Fibroblast of skin of right quadriceps (primary cell): Measurements from ENCODE around the gene TSC2.

Experiments
- DNase-seq: peaks from one replicate; pipeline ENCODE4 v3.0.0-alpha.2; 2013

Gene TSC2

GRCh38 chr16:2072926-2073325 is 25.1 kb downstream of the TSC2 start:
- no peak for DNase-seq

GRCh38 chr16:2074071-2074470 is 26.3 kb downstream of the TSC2 start:
- DNase-seq: no peak

- DNase-seq: no peak
Measured at GRCh38 chr16:2075631-2076030, 27.8 kb downstream of the TSC2 start.

- no peak for DNase-seq
Measured at GRCh38 chr16:2076072-2076865, 28.5 kb downstream of the TSC2 start.

GRCh38 chr16:2077016-2077415 is 29.2 kb downstream of the TSC2 start:
- DNase-seq: no peak

- DNase-seq: no peak
Measured at GRCh38 chr16:2077696-2078095, 29.9 kb downstream of the TSC2 start.

- no peak for DNase-seq
Measured at GRCh38 chr16:2078096-2078495, 30.3 kb downstream of the TSC2 start.

- DNase-seq: no peak
Measured at GRCh38 chr16:2078691-2079090, 30.9 kb downstream of the TSC2 start.

- no peak for DNase-seq
Measured at GRCh38 chr16:2079311-2079800, 31.6 kb downstream of the TSC2 start.

GRCh38 chr16:2079991-2080390 is 32.2 kb downstream of the TSC2 start:
- no peak for DNase-seq

- DNase-seq: no peak
Measured at GRCh38 chr16:2081201-2082084, 33.7 kb downstream of the TSC2 start.

GRCh38 chr16:2082171-2082982 is 34.6 kb downstream of the TSC2 start:
- DNase-seq: no peak

- DNase-seq: no peak
Measured at GRCh38 chr16:2082983-2083364, 35.2 kb downstream of the TSC2 start.

- DNase-seq: no peak
Measured at GRCh38 chr16:2083409-2083808, 35.6 kb downstream of the TSC2 start.

GRCh38 chr16:2083876-2084780 is 36.3 kb downstream of the TSC2 start:
- DNase-seq: no peak

GRCh38 chr16:2084895-2085625 is 37.3 kb downstream of the TSC2 start:
- DNase-seq: no peak

GRCh38 chr16:2085669-2086068 is 37.9 kb downstream of the TSC2 start:
- DNase-seq: no peak

GRCh38 chr16:2086106-2086742 is 38.4 kb downstream of the TSC2 start:
- DNase-seq: no peak

- no peak for DNase-seq
Measured at GRCh38 chr16:2086812-2087747, 39.3 kb downstream of the TSC2 start.
